Upper lobe of right lung (tissue), 1 donor: Measurements from ENCODE around the gene S100A16. TPM values are rescaled to one million over a fixed set of nuclear protein-coding genes. Genes with fewer than 3 reads are reported as not detected.

Experiments used
- ATAC-seq: fragments of 200-7000 bp; cut with Tn5 transposase; one replicate; pipeline ENCODE4 v1.9.1; 2020; ENCODE audit warnings: mild to moderate bottlenecking, moderate library complexity
- DNase-seq: peaks from one replicate; pipeline ENCODE4 v3.0.0-alpha.2; 2020
- H3K27ac ChIP-seq: fragments of 200-600 bp; one replicate; pipeline ENCODE4 v1.8.0; 2022
- H3K27me3 ChIP-seq: fragments of 200-600 bp; one replicate; pipeline ENCODE4 v1.8.0; 2022; ENCODE audit warnings: mild to moderate bottlenecking
- H3K36me3 ChIP-seq: fragments of 200-600 bp; one replicate; pipeline ENCODE4 v1.8.0; 2022
- H3K4me1 ChIP-seq: fragments of 200-600 bp; one replicate; pipeline ENCODE4 v1.8.0; 2022
- H3K4me3 ChIP-seq: fragments of 200-600 bp; one replicate; pipeline ENCODE4 v1.8.0; 2022; ENCODE audit warnings: mild to moderate bottlenecking
- H3K9me3 ChIP-seq: fragments of 200-600 bp; one replicate; pipeline ENCODE4 v1.8.0; 2022
- CTCF ChIP-seq: fragments of 200-600 bp; IDR thresholded peaks from one replicate; pipeline ENCODE4 v1.8.0; 2022; ENCODE audit warnings: antibody characterized with exemption
- intact Hi-C: fragments of 100-400 bp; cut with DNase I; formaldehyde crosslinking; loops from one replicate; pipeline ENCODE4 v1.11.0; 2022
- total RNA-seq: library from RNA; stranded (reverse); fragmentation: NEBNext Ultra II Directional; extraction: Animal tissue kit (Norgen Biotek cat#: 25700); gene quantifications from one replicate; pipeline ENCODE4 v1.2.1, GENCODE V29; 2021
- donor health status: DM: no; HTN: yes; CAD: no; lungs with severe emphysema.

S100A16 gene
- total RNA-seq, 1 donor from 2014 or later = 69.6 TPM

DNA sequence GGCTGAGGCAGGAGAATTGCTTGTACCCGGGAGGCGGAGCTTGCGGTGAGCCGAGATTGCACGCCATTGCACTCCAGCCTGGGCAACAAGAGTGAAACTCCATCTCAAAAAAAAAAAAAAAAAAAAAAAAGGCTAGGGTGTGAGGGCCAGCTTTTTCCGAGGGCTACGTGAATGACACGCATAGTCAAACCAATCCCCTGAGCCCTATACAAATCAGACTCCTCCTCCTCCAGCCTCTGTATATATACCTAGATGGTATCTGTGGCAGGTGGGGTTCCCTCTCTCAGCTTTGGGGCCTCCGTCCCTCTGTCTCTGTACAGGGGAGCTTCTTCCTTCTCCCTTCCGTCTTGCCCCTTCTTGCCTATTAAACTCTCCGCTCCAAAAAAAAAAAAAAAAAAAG, 6.7 kb downstream of the S100A16 start:
- Histone ChIP-seq H3K27me3 (no peaks in the 10 kb centered on the region), H3K4me3 (no peak overlapping the region), H3K4me1 (peaks cover 34% of the 10 kb centered on the region), H3K36me3 (peaks cover 13% of the 10 kb centered on the region), H3K27ac (no peak overlapping the region), H3K9me3 (no peaks in the 10 kb centered on the region)
- DNase-seq (no peak), ATAC-seq (no peak)
- intact Hi-C loops = no loop called here
- TF ChIP-seq CTCF = no peak

DNA sequence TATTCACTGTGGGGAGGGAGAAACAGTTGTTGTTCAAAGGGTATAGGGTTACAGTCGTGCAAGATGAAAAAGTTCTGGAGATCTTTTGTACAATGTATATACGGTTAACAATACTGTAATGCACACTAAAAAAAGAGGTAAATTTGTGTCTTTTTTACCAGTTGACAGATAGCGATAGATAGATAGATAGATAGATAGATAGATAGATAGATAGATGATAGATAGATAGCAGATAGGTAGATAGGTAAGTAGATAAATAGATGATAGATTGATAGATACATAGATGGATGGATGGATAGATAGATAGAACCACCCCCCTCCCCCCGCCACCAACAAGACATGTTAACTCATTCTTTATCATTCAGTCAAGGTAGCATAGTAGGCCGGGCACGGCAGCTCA, 10.2 kb downstream of the S100A16 start:
- H3K4me1 ChIP-seq = peaks cover 3% of the 10 kb centered on the region
- intact Hi-C loops = no loop called here
- peaks cover 11% of the 10 kb centered on the region for H3K36me3 ChIP-seq
- H3K27ac ChIP-seq = no peak overlapping the region
- ATAC-seq (no peak), DNase-seq (no peak)
- no peak overlapping the region for H3K4me3 ChIP-seq
- H3K27me3 ChIP-seq = no peaks in the 10 kb centered on the region
- TF ChIP-seq CTCF = no peak
- no peaks in the 10 kb centered on the region for H3K9me3 ChIP-seq

DNA sequence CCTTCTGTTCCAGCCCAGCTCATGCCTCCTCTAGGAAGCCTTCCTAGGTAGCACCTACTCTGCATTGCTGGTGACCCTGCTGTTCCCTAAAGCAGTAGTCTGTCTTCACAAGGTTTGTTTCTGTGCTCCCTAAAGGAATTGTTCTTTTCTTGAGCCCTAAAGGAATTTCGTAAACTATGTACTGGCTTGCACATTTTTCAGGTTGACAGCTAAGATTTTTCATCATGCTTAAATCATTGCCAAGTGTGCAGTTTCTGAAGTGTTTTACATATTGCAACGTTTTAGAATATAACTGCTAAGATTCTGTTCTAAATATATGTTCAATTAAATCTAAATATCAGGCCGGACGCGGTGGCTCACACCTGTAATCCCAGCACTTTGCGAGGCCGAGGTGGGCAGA, 13.1 kb downstream of the S100A16 start:
- DNase-seq = no peak
- no peak for TF ChIP-seq CTCF
- Histone ChIP-seq H3K36me3 (no peaks in the 10 kb centered on the region), H3K4me1 (no peaks in the 10 kb centered on the region), H3K4me3 (no peak overlapping the region), H3K27me3 (no peaks in the 10 kb centered on the region), H3K9me3 (no peaks in the 10 kb centered on the region), H3K27ac (no peak overlapping the region)
- ATAC-seq = no peak
- intact Hi-C loops = no loop called here

GRCh38 chr1:153598309-153599172, 14.4 kb downstream of the S100A16 start:
- ATAC-seq (peak; percentile 48), DNase-seq (no peak)
- Histone ChIP-seq H3K4me1 (no peaks in the 10 kb centered on the region), H3K4me3 (no peak overlapping the region), H3K9me3 (no peaks in the 10 kb centered on the region), H3K27me3 (no peaks in the 10 kb centered on the region), H3K27ac (no peak overlapping the region), H3K36me3 (no peaks in the 10 kb centered on the region)
- TF ChIP-seq CTCF = no peak
- intact Hi-C loops = no loop called here

DNA sequence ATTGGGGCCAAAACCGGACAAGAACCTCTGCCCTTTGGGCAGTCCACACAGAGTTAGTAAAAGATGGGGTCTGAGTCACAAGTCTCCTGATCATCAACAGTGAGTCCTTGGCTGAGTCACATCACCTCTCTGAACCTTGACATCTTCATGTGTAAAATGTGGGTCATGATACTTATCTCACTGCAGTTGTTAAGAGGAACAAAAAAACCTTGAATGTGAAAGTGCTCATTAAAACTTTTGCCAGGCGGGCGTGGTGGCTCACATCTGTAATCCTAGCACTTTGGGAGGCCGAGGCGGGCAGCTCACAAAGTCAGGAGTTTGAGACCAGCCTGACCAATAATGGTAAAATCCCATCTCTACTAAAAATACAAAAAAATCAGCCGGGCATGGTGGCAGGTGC, 15.7 kb downstream of the S100A16 start:
- no peak for DNase-seq
- H3K4me1 ChIP-seq = no peaks in the 10 kb centered on the region
- H3K36me3 ChIP-seq = no peaks in the 10 kb centered on the region
- peak; percentile 35 for ATAC-seq
- no peak overlapping the region for H3K27ac ChIP-seq
- no peak for TF ChIP-seq CTCF
- H3K27me3 ChIP-seq = no peaks in the 10 kb centered on the region
- no peak overlapping the region for H3K4me3 ChIP-seq
- intact Hi-C loops = no loop called here
- no peaks in the 10 kb centered on the region for H3K9me3 ChIP-seq
